C1 segment of cervical spinal cord (tissue), 14 donors: ENCODE results near the gene PPP1R14B.

Source experiments
- DNase-seq, 14 donors: peaks; one replicate each; lab custom pipeline; 2025; lab: John Stamatoyannopoulos, UW

PPP1R14B gene

GRCh38 chr11:64231546-64231945 is 15.2 kb downstream of the PPP1R14B start:
- DNase-seq = no peak

GRCh38 chr11:64230985-64231365 is 15.8 kb downstream of the PPP1R14B start:
- DNase-seq = no peak

- DNase-seq = peak; percentile 42 to 94 (median 84)
Measured at GRCh38 chr11:64230171-64230984, 16.4 kb downstream of the PPP1R14B start, which contains the start of gene DNAJC4. DNAJC4 (plus strand) TSS chr11:64230548; CDS start chr11:64230855, 307 bp downstream.

- no peak for DNase-seq
Measured at GRCh38 chr11:64229744-64230170, 17.0 kb downstream of the PPP1R14B start.

GRCh38 chr11:64229090-64229743 is 17.5 kb downstream of the PPP1R14B start:
- DNase-seq = no peak

- DNase-seq = no peak
Measured at GRCh38 chr11:64227405-64227956, 19.3 kb downstream of the PPP1R14B start.

- peak in 6 of 14 donors; percentile 38 to 72 (median 61) for DNase-seq
Measured at GRCh38 chr11:64226507-64227051, 20.2 kb downstream of the PPP1R14B start.

- peak in 13 of 14 donors; percentile 71 to 91 (median 82) for DNase-seq
Measured at GRCh38 chr11:64225608-64226506, 20.9 kb downstream of the PPP1R14B start, which contains the start of the genes NUDT22 and TRPT1. NUDT22 (plus strand) TSS chr11:64226274; CDS start chr11:64226653, 379 bp downstream. TRPT1 (minus strand) TSS chr11:64226186; CDS start chr11:64225860, 326 bp downstream.

GRCh38 chr11:64224891-64225607 is 21.7 kb downstream of the PPP1R14B start:
- DNase-seq = no peak

- DNase-seq = no peak
Measured at GRCh38 chr11:64224151-64224890, 22.4 kb downstream of the PPP1R14B start.

GRCh38 chr11:64223001-64223651 is 23.6 kb downstream of the PPP1R14B start:
- DNase-seq = no peak

- DNase-seq = no peak
Measured at GRCh38 chr11:64222651-64223000, 24.1 kb downstream of the PPP1R14B start.

GRCh38 chr11:64220798-64221197 is 25.9 kb downstream of the PPP1R14B start:
- DNase-seq = no peak

- no peak for DNase-seq
Measured at GRCh38 chr11:64220271-64220670, 26.5 kb downstream of the PPP1R14B start.

- no peak for DNase-seq
Measured at GRCh38 chr11:64219755-64220154, 27.0 kb downstream of the PPP1R14B start.

- DNase-seq = no peak
Measured at GRCh38 chr11:64219354-64219684, 27.4 kb downstream of the PPP1R14B start.

GRCh38 chr11:64218628-64219353 is 28.0 kb downstream of the PPP1R14B start:
- no peak for DNase-seq

GRCh38 chr11:64216879-64217278 is 29.9 kb downstream of the PPP1R14B start:
- no peak for DNase-seq
